Smooth muscle cell (in vitro differentiated cells): ENCODE data around the gene BASP1. TPM values are rescaled to one million over a fixed set of nuclear protein-coding genes. Genes with fewer than 3 reads are reported as not detected.
A peak's percentile ranks its signal among the peaks of the same experiment; 100 is the strongest.
"Not testable (repeated sequence)": the region's sequence is repeated elsewhere in the genome, so short reads cannot be mapped to it uniquely, and the experiment has no call there.

Experiments used
- DNase-seq: peaks from one replicate; lab custom pipeline; 2025; ENCODE audit not compliant: unreplicated experiment; lab: John Stamatoyannopoulos, UW
- H2AFZ ChIP-seq: fragments of 200-600 bp; sonication (generic); 2 replicates; pipeline ENCODE4 v1.6.0; 2016; ENCODE audit warnings: antibody characterized with exemption, low read depth, mild to moderate bottlenecking
- H3F3A ChIP-seq: fragments of 200-600 bp; sonication (generic); 2 replicates; pipeline ENCODE4 v1.6.0; 2017; ENCODE audit warnings: antibody characterized with exemption, low read depth
- H3K27ac ChIP-seq: fragments of 200-600 bp; sonication (generic); 2 replicates; pipeline ENCODE4 v1.5.1; 2016; ENCODE audit warnings: low read depth, mild to moderate bottlenecking
- H3K27me3 ChIP-seq: fragments of 200-600 bp; sonication (generic); 2 replicates; pipeline ENCODE4 v1.6.1; 2016; ENCODE audit warnings: low read depth, mild to moderate bottlenecking
- H3K36me3 ChIP-seq: fragments of 200-600 bp; sonication (generic); 2 replicates; pipeline ENCODE4 v1.5.1; 2016; ENCODE audit warnings: low read depth
- H3K4me1 ChIP-seq: fragments of 200-600 bp; sonication (generic); 2 replicates; pipeline ENCODE4 v1.5.1; 2016; ENCODE audit warnings: low read depth
- H3K4me2 ChIP-seq: fragments of 200-600 bp; sonication (generic); 2 replicates; pipeline ENCODE4 v1.6.0; 2016; ENCODE audit warnings: mild to moderate bottlenecking
- H3K4me3 ChIP-seq: fragments of 200-600 bp; sonication (generic); 2 replicates; pipeline ENCODE4 v1.5.1; 2016; ENCODE audit warnings: mild to moderate bottlenecking
- H3K79me2 ChIP-seq: fragments of 200-600 bp; sonication (generic); 2 replicates; pipeline ENCODE4 v1.6.0; 2016; ENCODE audit warnings: low read depth, mild to moderate bottlenecking
- H3K9ac ChIP-seq: fragments of 200-600 bp; sonication (generic); 2 replicates; pipeline ENCODE4 v1.6.0; 2016; ENCODE audit warnings: low read depth
- H3K9me3 ChIP-seq: fragments of 200-600 bp; sonication (generic); replicated peaks from 2 replicates; pipeline ENCODE4 v1.5.1; 2016; ENCODE audit warnings: low read depth
- H4K20me1 ChIP-seq: fragments of 200-600 bp; sonication (generic); 2 replicates; pipeline ENCODE4 v1.6.0; 2016; ENCODE audit warnings: low read depth
- CTCF ChIP-seq: fragments of 200-600 bp; sonication (generic); IDR thresholded peaks from 2 replicates; pipeline ENCODE4 v1.5.1; 2017; ENCODE audit warnings: borderline replicate concordance, mild to moderate bottlenecking, antibody characterized with exemption; ENCODE audit not compliant: insufficient read depth, poor library complexity, severe bottlenecking
- WGBS: methylation state at CpG from one replicate; pipeline ENCODE4 v1.1.7; 2016; ENCODE audit warnings: low lambda C conversion rate; 5-methylcytosine and 5-hydroxymethylcytosine counted together
- polyA plus RNA-seq: library from polyadenylated mRNA; unstranded; fragments of >200 nt; fragmentation: Nextera tagmentation; extraction: Ambion mirVana; gene quantifications from 2 replicates; pipeline ENCODE4 v1.2.1, GENCODE V29; 2016
- total RNA-seq: library from RNA; depleted of rRNA; stranded (reverse); fragments of >200 nt; gene quantifications from 2 replicates; pipeline ENCODE4 v1.2.3, GENCODE V29; 2014

Gene BASP1
- total and polyA plus RNA-seq, 2 experiments from 2014 or later, result 194 to 304 TPM

GRCh38 chr5:17189381-17190036 is 27.9 kb upstream of the BASP1 start:
- WGBS, result 20% methylated on average over 13 of the region's 13 CpGs
- Histone ChIP-seq H3K9ac (peak overlapping the region; percentile 3), H3K4me3 (no peak overlapping the region), H3K79me2 (no peaks in the 10 kb centered on the region), H3K9me3 (no peaks in the 10 kb centered on the region), H4K20me1 (no peaks in the 10 kb centered on the region), H3K36me3 (no peaks in the 10 kb centered on the region), H3K4me1 (peaks cover 26% of the 10 kb centered on the region), H3K27me3 (no peaks in the 10 kb centered on the region), H3K4me2 (peak overlapping the region; percentile 69), H2AFZ (no peak overlapping the region), H3K27ac (peak overlapping the region; percentile 98), H3F3A (peaks cover 30% of the 10 kb centered on the region)
- TF ChIP-seq CTCF, result peak; percentile 98
- peak; percentile 50 for DNase-seq

GRCh38 chr5:17190242-17190778 is 27.1 kb upstream of the BASP1 start:
- Histone ChIP-seq H3K79me2 (no peaks in the 10 kb centered on the region), H3K27ac (peak overlapping the region; percentile 98), H3K9me3 (no peaks in the 10 kb centered on the region), H3F3A (peaks cover 23% of the 10 kb centered on the region), H3K4me3 (no peak overlapping the region), H3K4me1 (peaks cover 19% of the 10 kb centered on the region), H3K36me3 (no peaks in the 10 kb centered on the region), H3K4me2 (peak overlapping the region; percentile 69), H4K20me1 (no peaks in the 10 kb centered on the region), H2AFZ (no peak overlapping the region), H3K9ac (no peak overlapping the region), H3K27me3 (no peaks in the 10 kb centered on the region)
- WGBS, result 0% methylated on average over 4 of the region's 4 CpGs
- TF ChIP-seq CTCF, result peak; percentile 94
- no peak for DNase-seq

- Histone ChIP-seq H4K20me1 (no peaks in the 10 kb centered on the region), H2AFZ (no peak overlapping the region), H3K4me3 (no peak overlapping the region), H3K27me3 (no peaks in the 10 kb centered on the region), H3K4me1 (peaks cover 19% of the 10 kb centered on the region), H3K9me3 (no peaks in the 10 kb centered on the region), H3K79me2 (no peaks in the 10 kb centered on the region), H3K4me2 (peak overlapping the region; percentile 69), H3F3A (peaks cover 21% of the 10 kb centered on the region), H3K9ac (peak overlapping the region; percentile 14), H3K27ac (peak overlapping the region; percentile 98), H3K36me3 (no peaks in the 10 kb centered on the region)
- WGBS, result 62% methylated on average over 7 of the region's 7 CpGs
- no peak for TF ChIP-seq CTCF
- DNase-seq, result no peak
Observed at GRCh38 chr5:17190799-17191391, 26.5 kb upstream of the BASP1 start.

DNA sequence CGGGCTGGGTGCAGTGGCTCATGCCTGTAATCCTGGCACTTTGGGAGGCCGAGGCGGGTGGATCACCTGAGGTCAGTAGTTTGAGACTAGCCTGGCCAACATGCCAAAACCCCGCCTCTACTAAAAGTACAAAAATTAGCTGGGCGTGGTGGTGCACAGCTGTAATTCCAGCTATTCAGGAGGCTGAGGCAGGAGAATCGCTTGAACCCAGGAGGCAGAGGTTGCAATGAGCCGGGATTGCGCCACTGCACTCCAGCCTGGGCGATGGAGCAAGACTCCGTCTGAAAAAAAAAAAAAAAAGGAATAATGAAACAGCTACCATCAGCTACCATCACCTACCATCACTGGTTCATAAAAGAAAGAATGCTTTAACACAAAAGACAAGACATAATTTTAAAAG is 25.9 kb upstream of the BASP1 start:
- Histone ChIP-seq H3K4me1 (peaks cover 19% of the 10 kb centered on the region), H3K4me2 (peak overlapping the region; percentile 34), H3F3A (peaks cover 21% of the 10 kb centered on the region), H3K27ac (peak overlapping the region; percentile 98)
- H2AFZ ChIP-seq, H3K9ac ChIP-seq, H3K36me3 ChIP-seq, H3K79me2 ChIP-seq, H3K4me3 ChIP-seq, H3K9me3 ChIP-seq, H4K20me1 ChIP-seq, H3K27me3 ChIP-seq, DNase-seq: not testable (repeated sequence)
- 83% methylated on average over 10 of the region's 10 CpGs for WGBS
